Germinal center (tissue), 1 donor: ENCODE measurements around the gene C9orf85.
"Not testable (repeated sequence)": the region's sequence is repeated elsewhere in the genome, so short reads cannot be mapped to it uniquely, and the experiment has no call there.

Experiments used
- DNase-seq: peaks from one replicate; pipeline ENCODE4 v3.0.0; 2012; ENCODE audit warnings: mixed read lengths, low spot score

C9orf85 gene

GRCh38 chr9:72007726-72008125, 96.3 kb downstream of the C9orf85 start:
- DNase-seq: not testable (repeated sequence)

GRCh38 chr9:72012646-72013045, 101.2 kb downstream of the C9orf85 start:
- no peak for DNase-seq

- no peak for DNase-seq
Observed at GRCh38 chr9:72013292-72013760, 101.9 kb downstream of the C9orf85 start.

- no peak for DNase-seq
Observed at GRCh38 chr9:72022841-72023240, 111.4 kb downstream of the C9orf85 start.
